ENCODE data around the gene IL19. TPM values are rescaled to one million over a fixed set of nuclear protein-coding genes. Genes with fewer than 3 reads are reported as not detected.
A peak's percentile ranks its signal among the peaks of the same experiment; 100 is the strongest.

IL19 gene
- total RNA-seq, 1 experiment from 2014 or later, result not detected

DNA sequence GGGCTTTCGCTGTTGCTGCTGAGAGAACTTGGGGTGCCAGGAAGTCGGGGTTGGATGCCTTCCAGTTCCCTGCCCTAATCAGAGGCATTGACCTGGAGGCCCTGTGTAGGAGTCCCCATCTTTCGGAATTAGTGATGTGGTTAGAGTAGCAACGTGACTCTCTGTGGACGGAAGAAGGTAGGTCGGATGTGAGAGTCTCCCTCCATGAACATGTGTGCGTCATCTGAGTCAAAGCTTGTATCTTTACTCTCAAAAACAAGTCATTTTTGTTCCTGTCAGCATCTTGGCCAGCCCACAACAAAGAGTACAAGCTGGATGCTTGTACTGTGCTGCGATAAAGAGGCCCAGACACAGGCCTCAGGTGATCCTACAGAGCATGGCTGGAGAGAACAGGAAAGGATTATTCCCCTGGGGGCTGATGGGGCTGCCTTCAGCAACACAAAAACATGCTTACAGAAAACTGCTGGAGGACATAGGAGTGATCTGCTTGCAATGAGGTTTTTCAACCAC lies 32.7 kb downstream of the IL19 start:
- H3K4me3 Mint-ChIP-seq (ENCODE audit: unreplicated experiment), result no peak overlapping the region
- no peaks in the 10 kb centered on the region for H3K36me3 Mint-ChIP-seq (ENCODE audit: insufficient read depth, unreplicated experiment)
- H3K9me3 Mint-ChIP-seq (ENCODE audit: unreplicated experiment), result no peaks in the 10 kb centered on the region
- intact Hi-C loops (cut with micrococcal nuclease), result loop anchor here (10.0 kb wide), 1 partner anchor 298 kb away; the partner anchor contains the start of gene RASSF5
- no peak overlapping the region for H3K27ac Mint-ChIP-seq (ENCODE audit: low read depth, unreplicated experiment)
- ChIA-PET CTCF (interaction anchor here (0.8 to 9.8 kb wide), 7 partner anchors 10 to 191 kb away, joined by 3 to 243 read pairs (median 5); partner anchors contain the start of gene EIF2D), POLR2A (interaction anchor here (1.5 to 2.7 kb wide), 4 partner anchors 25 to 230 kb away, joined by 4 to 14 read pairs (median 6); partner anchors contain the start of gene C1orf116)
- DNase-seq (ENCODE audit: unreplicated experiment), result no peak
- BruUV-seq (replicated peaks), result no TSS peak
- H3K27me3 Mint-ChIP-seq (ENCODE audit: insufficient read depth, unreplicated experiment), result peaks cover 34% of the 10 kb centered on the region
- TF ChIP-seq, protein P1, sequence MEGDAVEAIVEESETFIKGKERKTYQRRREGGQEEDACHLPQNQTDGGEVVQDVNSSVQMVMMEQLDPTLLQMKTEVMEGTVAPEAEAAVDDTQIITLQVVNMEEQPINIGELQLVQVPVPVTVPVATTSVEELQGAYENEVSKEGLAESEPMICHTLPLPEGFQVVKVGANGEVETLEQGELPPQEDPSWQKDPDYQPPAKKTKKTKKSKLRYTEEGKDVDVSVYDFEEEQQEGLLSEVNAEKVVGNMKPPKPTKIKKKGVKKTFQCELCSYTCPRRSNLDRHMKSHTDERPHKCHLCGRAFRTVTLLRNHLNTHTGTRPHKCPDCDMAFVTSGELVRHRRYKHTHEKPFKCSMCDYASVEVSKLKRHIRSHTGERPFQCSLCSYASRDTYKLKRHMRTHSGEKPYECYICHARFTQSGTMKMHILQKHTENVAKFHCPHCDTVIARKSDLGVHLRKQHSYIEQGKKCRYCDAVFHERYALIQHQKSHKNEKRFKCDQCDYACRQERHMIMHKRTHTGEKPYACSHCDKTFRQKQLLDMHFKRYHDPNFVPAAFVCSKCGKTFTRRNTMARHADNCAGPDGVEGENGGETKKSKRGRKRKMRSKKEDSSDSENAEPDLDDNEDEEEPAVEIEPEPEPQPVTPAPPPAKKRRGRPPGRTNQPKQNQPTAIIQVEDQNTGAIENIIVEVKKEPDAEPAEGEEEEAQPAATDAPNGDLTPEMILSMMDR (IDR thresholded peaks at IDR 0.05; ENCODE audit: unreplicated experiment), result no peak
- peaks cover 5% of the 10 kb centered on the region for H3K4me1 Mint-ChIP-seq (ENCODE audit: insufficient read depth, unreplicated experiment)

DNA sequence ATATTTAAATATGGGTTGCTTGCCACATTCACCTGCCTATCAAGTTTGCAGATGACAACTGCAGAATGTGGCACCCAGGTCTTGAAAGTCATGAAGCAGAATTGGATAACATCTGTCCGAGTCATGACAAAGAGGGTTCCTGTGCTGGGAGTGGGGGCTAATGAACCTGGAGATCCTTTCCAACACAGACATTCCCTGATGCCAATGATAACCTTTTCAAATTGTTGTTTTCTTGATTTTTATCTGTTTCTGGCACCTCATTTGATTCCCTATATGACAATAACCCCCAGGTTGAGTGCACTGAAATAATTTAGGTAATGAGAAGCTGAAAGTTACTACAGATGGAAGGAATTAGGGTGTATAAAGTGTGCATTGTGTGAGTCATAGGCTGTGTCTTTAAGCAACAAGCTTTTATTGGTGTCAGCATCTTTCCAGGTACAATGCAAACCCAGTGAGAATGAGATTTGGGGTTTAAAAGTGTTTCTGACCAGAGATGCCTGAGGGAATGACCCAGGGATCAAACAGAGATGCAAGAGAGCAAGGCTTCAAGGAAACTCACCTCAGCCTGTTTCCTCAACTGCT lies 33.7 kb downstream of the IL19 start:
- no peak overlapping the region for H3K4me3 Mint-ChIP-seq (ENCODE audit: unreplicated experiment)
- POLR2A ChIA-PET, result interaction anchor here (0.8 to 2.7 kb wide), 12 partner anchors 9 to 229 kb away, joined by 3 to 14 read pairs (median 4); partner anchors contain the start of gene C1orf116
- TF ChIP-seq, protein P1 (IDR thresholded peaks at IDR 0.05; ENCODE audit: unreplicated experiment), result no peak
- H3K9me3 Mint-ChIP-seq (ENCODE audit: unreplicated experiment), result no peaks in the 10 kb centered on the region
- H3K27me3 Mint-ChIP-seq (ENCODE audit: insufficient read depth, unreplicated experiment), result peaks cover 41% of the 10 kb centered on the region
- no TSS peak for BruUV-seq (replicated peaks)
- intact Hi-C loops (cut with micrococcal nuclease), result loop anchor here (10.0 kb wide), 1 partner anchor 299 kb away; the partner anchor contains the start of gene RASSF5
- H3K4me1 Mint-ChIP-seq (ENCODE audit: insufficient read depth, unreplicated experiment), result peaks cover 5% of the 10 kb centered on the region
- no peaks in the 10 kb centered on the region for H3K36me3 Mint-ChIP-seq (ENCODE audit: insufficient read depth, unreplicated experiment)
- no peak overlapping the region for H3K27ac Mint-ChIP-seq (ENCODE audit: low read depth, unreplicated experiment)
- peak; percentile 23 for DNase-seq (ENCODE audit: unreplicated experiment)
- CTCF ChIA-PET, result interaction anchor here (0.6 to 9.8 kb wide), 20 partner anchors 9 to 761 kb away, joined by 3 to 243 read pairs (median 4); partner anchors contain the start of gene IL20

- H3K4me1 Mint-ChIP-seq (ENCODE audit: insufficient read depth, unreplicated experiment), result peaks cover 5% of the 10 kb centered on the region
- H3K27ac Mint-ChIP-seq (ENCODE audit: low read depth, unreplicated experiment), result no peak overlapping the region
- TF ChIP-seq, protein P1 (IDR thresholded peaks at IDR 0.05; ENCODE audit: unreplicated experiment), result no peak
- no peaks in the 10 kb centered on the region for H3K36me3 Mint-ChIP-seq (ENCODE audit: insufficient read depth, unreplicated experiment)
- no peaks in the 10 kb centered on the region for H3K9me3 Mint-ChIP-seq (ENCODE audit: unreplicated experiment)
- intact Hi-C loops (cut with micrococcal nuclease), result loop anchor here (10.0 kb wide), 1 partner anchor 301 kb away; the partner anchor contains the start of gene RASSF5
- ChIA-PET POLR2A (interaction anchor here (1.1 to 2.7 kb wide), 8 partner anchors 8 to 888 kb away, joined by 3 to 14 read pairs (median 4); no protein-coding TSS in a partner anchor), CTCF (interaction anchor here (0.5 to 9.8 kb wide), 17 partner anchors 19 to 175 kb away, joined by 3 to 243 read pairs (median 3); partner anchors contain the start of gene IL20)
- no TSS peak for BruUV-seq (replicated peaks)
- no peak overlapping the region for H3K4me3 Mint-ChIP-seq (ENCODE audit: unreplicated experiment)
- no peak for DNase-seq (ENCODE audit: unreplicated experiment)
- peaks cover 41% of the 10 kb centered on the region for H3K27me3 Mint-ChIP-seq (ENCODE audit: insufficient read depth, unreplicated experiment)
Observed at GRCh38 chr1:206805357-206805756, 34.8 kb downstream of the IL19 start.

DNA sequence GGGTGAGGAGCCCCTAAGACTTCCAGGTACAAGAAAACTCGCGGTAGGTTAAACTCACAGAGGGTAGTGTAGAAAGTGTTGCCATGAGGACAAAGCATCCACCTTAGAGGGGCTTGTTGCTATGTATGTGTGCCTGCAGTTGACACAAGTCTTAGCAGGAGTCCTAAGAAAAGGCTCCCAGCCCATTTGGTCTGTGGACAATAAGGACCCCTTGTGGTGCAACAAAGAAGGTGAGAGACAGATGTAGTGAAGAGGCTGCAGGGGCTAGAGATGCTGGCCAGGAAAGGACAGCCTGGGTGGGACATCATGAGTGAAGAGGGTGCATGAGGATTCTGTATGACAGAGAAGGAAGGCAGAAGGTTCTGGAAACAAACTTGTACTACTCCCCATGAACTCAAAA lies 38.0 kb downstream of the IL19 start:
- peak; percentile 67 for DNase-seq (ENCODE audit: unreplicated experiment)
- peaks cover 41% of the 10 kb centered on the region for H3K27me3 Mint-ChIP-seq (ENCODE audit: insufficient read depth, unreplicated experiment)
- H3K36me3 Mint-ChIP-seq (ENCODE audit: insufficient read depth, unreplicated experiment), result no peaks in the 10 kb centered on the region
- intact Hi-C loops (cut with micrococcal nuclease), result loop anchor here (1.0 to 10.0 kb wide), 8 partner anchors 57 to 304 kb away; partner anchors contain the start of genes IL20 and RASSF5
- ChIA-PET CTCF (interaction anchor here (0.6 to 9.8 kb wide), 58 partner anchors 9 to 816 kb away, joined by 3 to 243 read pairs (median 8); partner anchors contain the start of genes IL19, IL20 and IL24), POLR2A (interaction anchor here (1.5 to 3.6 kb wide), 3 partner anchors 19 to 103 kb away, joined by 4 to 25 read pairs (median 20); no protein-coding TSS in a partner anchor)
- no TSS peak for BruUV-seq (replicated peaks)
- no peaks in the 10 kb centered on the region for H3K9me3 Mint-ChIP-seq (ENCODE audit: unreplicated experiment)
- no peak overlapping the region for H3K4me3 Mint-ChIP-seq (ENCODE audit: unreplicated experiment)
- TF ChIP-seq, protein P1 (IDR thresholded peaks at IDR 0.05; ENCODE audit: unreplicated experiment), result peak; percentile 30
- H3K4me1 Mint-ChIP-seq (ENCODE audit: insufficient read depth, unreplicated experiment), result peaks cover 5% of the 10 kb centered on the region
- H3K27ac Mint-ChIP-seq (ENCODE audit: low read depth, unreplicated experiment), result no peak overlapping the region
